Measurements from ENCODE around the gene CLCNKA. TPM values are rescaled to one million over a fixed set of nuclear protein-coding genes. Genes with fewer than 3 reads are reported as not detected.
"Not testable (repeated sequence)": the region's sequence is repeated elsewhere in the genome, so short reads cannot be mapped to it uniquely, and the experiment has no call there.

CLCNKA gene
- total RNA-seq, 5 donors from 2014 or later (not counting 1 experiment from before 2014, with no cell fraction given): not detected

DNA sequence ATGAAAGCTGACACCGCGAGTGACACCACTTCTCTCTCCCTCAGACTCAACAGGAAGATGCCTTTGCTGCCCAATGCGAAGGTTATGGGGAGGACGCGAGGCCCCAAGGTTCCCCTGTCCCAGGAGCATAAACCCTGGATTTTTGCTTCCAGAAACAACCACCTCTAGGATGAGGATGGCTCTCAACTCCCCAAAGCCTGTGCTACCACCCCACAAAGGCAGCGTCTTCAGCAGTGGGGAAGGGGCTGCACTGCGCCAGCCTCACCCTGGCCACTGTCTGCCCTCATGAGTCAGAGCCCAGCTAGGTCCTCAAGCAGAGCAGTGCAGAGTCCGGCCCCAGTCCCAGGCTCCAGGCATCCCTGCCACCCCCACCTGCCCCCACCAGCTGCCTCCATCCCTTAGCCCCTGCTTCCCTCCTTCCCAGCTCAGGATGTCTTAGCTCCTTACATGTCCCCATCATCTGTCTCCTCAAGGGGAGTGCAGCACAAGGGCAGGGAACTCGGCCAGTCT lies 24.7 kb upstream of the CLCNKA start:
- no peak overlapping the region for H3K4me3 Mint-ChIP-seq
- ChIA-PET POLR2A (interaction anchor here in 1 of 2 donors (0.6 kb wide), 1 partner anchor 131 kb away, joined by 3 read pairs; no protein-coding TSS in a partner anchor), CTCF (no interaction called here)
- Histone ChIP-seq H3K36me3 (ENCODE audit: control insufficient read depth in 2 of 2, extremely low read depth in 1 of 2, insufficient read depth in 1 of 2, low read length in 1 of 2) (no peaks in the 10 kb centered on the region), H3K27ac (ENCODE audit: low read length) (no peak overlapping the region), H3K4me3 (ENCODE audit: control insufficient read depth in 1 of 2, extremely low read depth in 1 of 2, low read length in 1 of 2) (no peak overlapping the region), H3K4me1 (ENCODE audit: control insufficient read depth in 1 of 2, extremely low read depth in 1 of 2, insufficient read depth in 2 of 2, low read length in 2 of 2) (no peaks in the 10 kb centered on the region), H3K27me3 (replicated peaks in 1 of 2; ENCODE audit: control insufficient read depth in 2 of 2, extremely low read depth in 1 of 2, insufficient read depth in 2 of 2, low read length in 1 of 2) (peaks cover 0 to 16% of the 10 kb centered on the region in 2 experiments), H3K9me3 (no peaks in the 10 kb centered on the region)
- ATAC-seq (replicated peaks in 1 of 4) (no peak), DNase-seq (no peak)
- H3K36me3 Mint-ChIP-seq: no peaks in the 10 kb centered on the region
- H3K27ac Mint-ChIP-seq: no peak overlapping the region
- no peaks in the 10 kb centered on the region for H3K4me1 Mint-ChIP-seq
- H3K27me3 Mint-ChIP-seq: peaks cover 0 to 5% of the 10 kb centered on the region in 2 donors
- H3K9me3 Mint-ChIP-seq: no peaks in the 10 kb centered on the region
- 89% methylated on average over 9 of the region's 9 CpGs for WGBS (ENCODE audit: insufficient coverage)

DNA sequence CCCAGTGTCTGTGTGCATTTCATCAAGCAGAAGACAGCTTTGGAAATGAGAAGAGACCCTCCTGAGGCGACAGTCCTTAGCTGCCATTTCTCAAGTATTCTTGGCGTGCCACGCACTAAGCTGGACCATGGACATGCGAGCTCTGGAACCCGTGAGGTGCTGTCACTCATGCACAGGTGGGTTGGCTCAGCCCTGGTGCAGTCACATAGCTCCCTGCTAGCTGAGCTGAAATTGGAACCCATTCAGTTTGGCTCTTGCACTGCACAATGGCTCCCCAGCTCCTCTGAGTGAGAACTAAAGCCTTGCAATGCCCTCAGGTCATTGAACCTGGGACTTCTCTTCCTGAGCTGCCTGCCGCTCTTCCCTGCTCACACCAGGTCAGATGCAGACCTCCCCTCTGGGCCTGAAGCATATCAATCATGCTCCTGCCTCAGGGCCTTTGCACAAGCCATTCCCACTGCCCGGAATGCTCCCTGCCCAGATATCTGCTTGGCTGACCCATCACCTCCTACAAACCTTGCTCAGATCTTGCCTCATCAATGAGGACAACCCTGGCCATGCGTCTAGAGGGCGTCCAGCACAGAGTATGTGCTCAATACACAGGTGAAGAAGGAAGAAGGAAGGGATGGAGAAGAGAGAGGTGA lies 24.1 kb upstream of the CLCNKA start:
- no peaks in the 10 kb centered on the region for H3K36me3 Mint-ChIP-seq
- H3K27ac ChIP-seq (ENCODE audit: low read length): no peak overlapping the region
- peaks cover 0 to 5% of the 10 kb centered on the region in 2 donors for H3K27me3 Mint-ChIP-seq
- no peaks in the 10 kb centered on the region for H3K4me1 Mint-ChIP-seq
- DNase-seq (no peak), ATAC-seq (replicated peaks in 1 of 4) (no peak)
- peaks cover 0 to 16% of the 10 kb centered on the region in 2 experiments for H3K27me3 ChIP-seq (replicated peaks in 1 of 2; ENCODE audit: control insufficient read depth in 2 of 2, extremely low read depth in 1 of 2, insufficient read depth in 2 of 2, low read length in 1 of 2)
- no peaks in the 10 kb centered on the region for H3K36me3 ChIP-seq (ENCODE audit: control insufficient read depth in 2 of 2, extremely low read depth in 1 of 2, insufficient read depth in 1 of 2, low read length in 1 of 2)
- POLR2A ChIA-PET: interaction anchor here in 1 of 2 donors (0.6 kb wide), 1 partner anchor 131 kb away, joined by 3 read pairs; no protein-coding TSS in a partner anchor
- no peak overlapping the region for H3K4me3 ChIP-seq (ENCODE audit: control insufficient read depth in 1 of 2, extremely low read depth in 1 of 2, low read length in 1 of 2)
- H3K27ac Mint-ChIP-seq: no peak overlapping the region
- no peaks in the 10 kb centered on the region for H3K9me3 ChIP-seq
- no peak overlapping the region for H3K4me3 Mint-ChIP-seq
- 84% methylated on average over 9 of the region's 9 CpGs for WGBS (ENCODE audit: insufficient coverage)
- H3K9me3 Mint-ChIP-seq: no peaks in the 10 kb centered on the region
- CTCF ChIA-PET: interaction anchor here in 1 of 2 donors (0.7 kb wide), 1 partner anchor 150 kb away, joined by 3 read pairs; the partner anchor contains the start of gene SPEN
- H3K4me1 ChIP-seq (ENCODE audit: control insufficient read depth in 1 of 2, extremely low read depth in 1 of 2, insufficient read depth in 2 of 2, low read length in 2 of 2): no peaks in the 10 kb centered on the region

DNA sequence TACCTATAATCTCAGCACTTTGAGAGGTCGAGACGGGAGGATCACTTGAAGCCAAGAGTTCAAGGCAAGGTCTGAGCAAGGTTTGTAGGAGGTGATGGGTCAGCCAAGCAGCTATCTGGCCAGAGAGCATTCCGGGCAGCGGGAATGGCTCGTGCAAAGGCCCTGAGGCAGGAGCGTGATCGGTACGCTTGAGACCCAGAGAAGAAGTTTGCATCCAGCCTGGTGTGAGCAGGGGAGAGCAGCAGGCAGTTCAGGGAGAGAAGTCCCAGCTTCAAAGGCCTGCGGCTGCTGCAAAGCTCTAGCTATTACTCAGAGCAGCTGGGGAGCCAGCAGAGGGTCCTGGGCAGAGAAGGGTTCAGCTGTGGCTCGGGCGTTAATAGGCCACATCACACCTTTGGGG lies 22.9 kb upstream of the CLCNKA start:
- peaks cover 0 to 5% of the 10 kb centered on the region in 2 donors for H3K27me3 Mint-ChIP-seq
- DNase-seq (no peak), ATAC-seq (replicated peaks in 1 of 4) (no peak)
- Histone ChIP-seq H3K4me3 (ENCODE audit: control insufficient read depth in 1 of 2, extremely low read depth in 1 of 2, low read length in 1 of 2) (no peak overlapping the region), H3K27me3 (replicated peaks in 1 of 2; ENCODE audit: control insufficient read depth in 2 of 2, extremely low read depth in 1 of 2, insufficient read depth in 2 of 2, low read length in 1 of 2) (peaks cover 0 to 16% of the 10 kb centered on the region in 2 experiments), H3K9me3 (no peaks in the 10 kb centered on the region), H3K36me3 (ENCODE audit: control insufficient read depth in 2 of 2, extremely low read depth in 1 of 2, insufficient read depth in 1 of 2, low read length in 1 of 2) (no peaks in the 10 kb centered on the region), H3K4me1 (ENCODE audit: control insufficient read depth in 1 of 2, extremely low read depth in 1 of 2, insufficient read depth in 2 of 2, low read length in 2 of 2) (no peaks in the 10 kb centered on the region), H3K27ac (ENCODE audit: low read length) (no peak overlapping the region)
- POLR2A ChIA-PET: interaction anchor here in 1 of 2 donors (0.5 kb wide), 1 partner anchor 216 kb away, joined by 5 read pairs; no protein-coding TSS in a partner anchor
- H3K4me1 Mint-ChIP-seq: no peaks in the 10 kb centered on the region
- no peak overlapping the region for H3K4me3 Mint-ChIP-seq
- 91% methylated on average over 9 of the region's 11 CpGs for whole genome bisulfite sequencing (ENCODE audit: insufficient coverage)
- H3K27ac Mint-ChIP-seq: no peak overlapping the region
- CTCF ChIA-PET: no interaction called here
- no peaks in the 10 kb centered on the region for H3K36me3 Mint-ChIP-seq
- H3K9me3 Mint-ChIP-seq: no peaks in the 10 kb centered on the region

- H3K27ac Mint-ChIP-seq; H3K36me3 Mint-ChIP-seq; H3K36me3 ChIP-seq (ENCODE audit: control insufficient read depth in 2 of 2, extremely low read depth in 1 of 2, insufficient read depth in 1 of 2, low read length in 1 of 2); H3K9me3 Mint-ChIP-seq; H3K4me1 ChIP-seq (ENCODE audit: control insufficient read depth in 1 of 2, extremely low read depth in 1 of 2, insufficient read depth in 2 of 2, low read length in 2 of 2); H3K27me3 Mint-ChIP-seq; H3K4me3 ChIP-seq (ENCODE audit: control insufficient read depth in 1 of 2, extremely low read depth in 1 of 2, low read length in 1 of 2); H3K4me1 Mint-ChIP-seq; H3K9me3 ChIP-seq; H3K27ac ChIP-seq (ENCODE audit: low read length); POLR2A ChIA-PET; ATAC-seq (replicated peaks in 1 of 4); H3K4me3 Mint-ChIP-seq; DNase-seq: not testable (repeated sequence)
- CTCF ChIA-PET: interaction anchor here in 1 of 2 donors (0.6 kb wide), 1 partner anchor 15 kb away, joined by 3 read pairs; no protein-coding TSS in a partner anchor
- H3K27me3 ChIP-seq (replicated peaks in 1 of 2; ENCODE audit: control insufficient read depth in 2 of 2, extremely low read depth in 1 of 2, insufficient read depth in 2 of 2, low read length in 1 of 2): peaks cover 0 to 20% of the 10 kb centered on the region in 2 experiments
- WGBS (ENCODE audit: insufficient coverage): 89% methylated on average over 7 of the region's 10 CpGs
These were observed 20.6 kb upstream of the CLCNKA start for GRCh38 chr1:16001274-16001673.

DNA sequence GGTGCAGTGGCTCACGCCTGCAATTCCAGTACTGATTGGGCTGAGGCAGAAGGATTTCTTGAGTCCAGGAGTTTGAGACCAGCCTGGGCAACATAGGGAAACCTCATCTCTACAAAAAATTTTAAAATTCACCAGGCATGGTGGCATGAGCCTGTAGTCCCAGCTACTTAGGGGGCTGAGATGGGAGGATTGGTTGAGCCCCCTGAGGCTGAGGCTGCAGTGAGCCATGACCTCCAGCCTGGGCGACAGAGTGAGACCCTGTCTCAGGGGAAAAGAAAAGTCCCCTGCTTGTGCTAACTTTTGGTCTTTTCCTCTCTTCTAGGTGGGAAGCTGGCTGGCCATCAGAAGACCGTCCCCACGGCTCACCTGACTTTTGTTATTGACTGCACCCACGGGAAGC lies 16.2 kb upstream of the CLCNKA start:
- H3K9me3 ChIP-seq: no peaks in the 10 kb centered on the region
- no peaks in the 10 kb centered on the region for H3K4me1 ChIP-seq (ENCODE audit: control insufficient read depth in 1 of 2, extremely low read depth in 1 of 2, insufficient read depth in 2 of 2, low read length in 2 of 2)
- H3K4me3 Mint-ChIP-seq: no peak overlapping the region
- H3K9me3 Mint-ChIP-seq: no peaks in the 10 kb centered on the region
- peaks cover 0 to 15% of the 10 kb centered on the region in 2 experiments for H3K27me3 ChIP-seq (replicated peaks in 1 of 2; ENCODE audit: control insufficient read depth in 2 of 2, extremely low read depth in 1 of 2, insufficient read depth in 2 of 2, low read length in 1 of 2)
- 73% methylated on average over 3 of the region's 5 CpGs for WGBS (ENCODE audit: insufficient coverage)
- DNase-seq: no peak
- no peak overlapping the region for H3K4me3 ChIP-seq (ENCODE audit: control insufficient read depth in 1 of 2, extremely low read depth in 1 of 2, low read length in 1 of 2)
- no peaks in the 10 kb centered on the region for H3K36me3 Mint-ChIP-seq
- H3K36me3 ChIP-seq (ENCODE audit: control insufficient read depth in 2 of 2, extremely low read depth in 1 of 2, insufficient read depth in 1 of 2, low read length in 1 of 2): no peaks in the 10 kb centered on the region
- ATAC-seq (replicated peaks in 1 of 4): no peak
- no peak overlapping the region for H3K27ac Mint-ChIP-seq
- no peak overlapping the region for H3K27ac ChIP-seq (ENCODE audit: low read length)
- POLR2A ChIA-PET: no interaction called here
- no peaks in the 10 kb centered on the region for H3K4me1 Mint-ChIP-seq
- CTCF ChIA-PET: no interaction called here
- peaks cover 0 to 5% of the 10 kb centered on the region in 2 donors for H3K27me3 Mint-ChIP-seq

DNA sequence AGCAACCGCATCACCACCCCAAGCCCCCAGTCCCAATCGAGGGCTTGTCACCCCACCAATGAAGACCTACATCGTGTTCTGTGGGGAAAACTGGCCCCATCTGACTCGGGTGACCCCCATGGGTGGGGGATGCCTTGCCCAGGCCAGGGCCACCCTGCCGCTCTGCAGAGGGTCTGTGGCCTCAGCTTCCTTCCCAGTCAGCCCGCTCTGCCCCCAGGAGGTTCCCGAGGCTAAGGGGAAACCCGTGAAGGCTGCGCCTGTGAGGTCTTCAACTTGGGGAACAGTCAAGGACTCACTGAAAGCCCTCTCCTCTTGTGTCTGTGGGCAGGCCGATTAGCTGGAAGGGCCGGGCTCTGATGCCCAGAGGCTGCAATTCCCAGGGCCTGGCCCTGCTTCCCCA lies 15.8 kb upstream of the CLCNKA start:
- CTCF ChIA-PET: no interaction called here

More for the DNA sequence above, 15.8 kb upstream of the CLCNKA start:
- Mint-ChIP-seq H3K36me3 (no peaks in the 10 kb centered on the region), H3K9me3 (no peaks in the 10 kb centered on the region), H3K4me1 (no peaks in the 10 kb centered on the region), H3K27ac (no peak overlapping the region), H3K4me3 (no peak overlapping the region), H3K27me3 (peaks cover 0 to 4% of the 10 kb centered on the region in 2 donors)
- Histone ChIP-seq H3K4me3 (ENCODE audit: control insufficient read depth in 1 of 2, extremely low read depth in 1 of 2, low read length in 1 of 2) (no peak overlapping the region), H3K27ac (ENCODE audit: low read length) (no peak overlapping the region), H3K36me3 (ENCODE audit: control insufficient read depth in 2 of 2, extremely low read depth in 1 of 2, insufficient read depth in 1 of 2, low read length in 1 of 2) (no peaks in the 10 kb centered on the region), H3K9me3 (no peaks in the 10 kb centered on the region), H3K27me3 (replicated peaks in 1 of 2; ENCODE audit: control insufficient read depth in 2 of 2, extremely low read depth in 1 of 2, insufficient read depth in 2 of 2, low read length in 1 of 2) (peaks cover 0 to 15% of the 10 kb centered on the region in 2 experiments), H3K4me1 (ENCODE audit: control insufficient read depth in 1 of 2, extremely low read depth in 1 of 2, insufficient read depth in 2 of 2, low read length in 2 of 2) (no peaks in the 10 kb centered on the region)
- 78% methylated on average over 7 of the region's 11 CpGs for WGBS (ENCODE audit: insufficient coverage)
- DNase-seq: no peak
- ATAC-seq (replicated peaks in 1 of 4): no peak
- POLR2A ChIA-PET: no interaction called here
